HCT116 (cell line): ENCODE data around the gene PREP.

ENCODE experiments used
- POLR2A ChIP-seq: IDR thresholded peaks from 2 replicates; pipeline ENCODE4 v1.7.0; 2011; ENCODE audit warnings: borderline replicate concordance; ENCODE audit not compliant: insufficient read depth, insufficient read length; ENCODE audit errors: extremely low read depth
- ZFX ChIP-seq: fragments of 450-650 bp; IDR thresholded peaks from 2 replicates; pipeline ENCODE4 v1.6.1; 2017
- TF ChIP-seq, protein P1 (sequence below), 3 experiments: fragments of 200-600 bp in 1 of 3; sonication (generic) in 1 of 3; IDR thresholded peaks in 2 of 3; conservative IDR thresholded peaks in 1 of 3; 2 replicates each; pipeline ENCODE4 v1.5.1; 2012 to 2017; ENCODE audit warnings: low read depth in 2 of 3, low read length in 2 of 3, antibody characterized with exemption in 1 of 3, borderline replicate concordance in 1 of 3, control low read depth in 1 of 3, mild to moderate bottlenecking in 1 of 3, mixed read lengths in 1 of 3, mixed run types in 1 of 3, moderate library complexity in 1 of 3; ENCODE audit not compliant: insufficient read depth in 1 of 3
- TF ChIP-seq, protein P2 (sequence below): IDR thresholded peaks from 2 replicates; pipeline ENCODE4 v1.6.1; 2011; ENCODE audit warnings: mild to moderate bottlenecking, low read length, moderate library complexity; ENCODE audit not compliant: insufficient replicate concordance; ENCODE audit errors: extremely low read depth

DNA sequence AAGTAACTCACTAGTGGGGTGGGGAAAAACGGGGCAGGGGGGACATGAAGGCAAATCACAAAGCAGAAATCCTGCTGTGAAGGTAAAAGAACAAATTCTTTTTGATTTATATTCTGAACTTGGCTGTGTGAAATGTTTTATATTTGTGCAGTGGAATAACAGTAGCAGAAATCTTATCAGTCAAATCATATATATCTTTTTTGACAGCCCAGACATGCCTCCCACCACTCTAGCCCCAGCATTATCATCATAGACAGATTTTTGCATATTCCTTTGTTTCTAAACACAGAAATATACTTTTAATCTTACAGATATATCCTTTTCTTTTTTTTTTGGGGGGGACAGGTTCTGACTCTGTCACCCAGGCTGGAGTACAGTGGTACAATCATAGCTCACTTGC, 97.4 kb downstream of the PREP start:
- TF ChIP-seq, protein P1, sequence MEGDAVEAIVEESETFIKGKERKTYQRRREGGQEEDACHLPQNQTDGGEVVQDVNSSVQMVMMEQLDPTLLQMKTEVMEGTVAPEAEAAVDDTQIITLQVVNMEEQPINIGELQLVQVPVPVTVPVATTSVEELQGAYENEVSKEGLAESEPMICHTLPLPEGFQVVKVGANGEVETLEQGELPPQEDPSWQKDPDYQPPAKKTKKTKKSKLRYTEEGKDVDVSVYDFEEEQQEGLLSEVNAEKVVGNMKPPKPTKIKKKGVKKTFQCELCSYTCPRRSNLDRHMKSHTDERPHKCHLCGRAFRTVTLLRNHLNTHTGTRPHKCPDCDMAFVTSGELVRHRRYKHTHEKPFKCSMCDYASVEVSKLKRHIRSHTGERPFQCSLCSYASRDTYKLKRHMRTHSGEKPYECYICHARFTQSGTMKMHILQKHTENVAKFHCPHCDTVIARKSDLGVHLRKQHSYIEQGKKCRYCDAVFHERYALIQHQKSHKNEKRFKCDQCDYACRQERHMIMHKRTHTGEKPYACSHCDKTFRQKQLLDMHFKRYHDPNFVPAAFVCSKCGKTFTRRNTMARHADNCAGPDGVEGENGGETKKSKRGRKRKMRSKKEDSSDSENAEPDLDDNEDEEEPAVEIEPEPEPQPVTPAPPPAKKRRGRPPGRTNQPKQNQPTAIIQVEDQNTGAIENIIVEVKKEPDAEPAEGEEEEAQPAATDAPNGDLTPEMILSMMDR (IDR thresholded peaks at IDR 0.05 in 2 of 3, conservative IDR thresholded peaks at IDR 0.05 in 1 of 3; ENCODE audit: borderline replicate concordance in 1 of 3, insufficient read depth in 1 of 3, low read depth in 2 of 3, low read length in 2 of 3), result no peak
- TF ChIP-seq ZFX (no peak), POLR2A (no peak)
- TF ChIP-seq, protein P2, sequence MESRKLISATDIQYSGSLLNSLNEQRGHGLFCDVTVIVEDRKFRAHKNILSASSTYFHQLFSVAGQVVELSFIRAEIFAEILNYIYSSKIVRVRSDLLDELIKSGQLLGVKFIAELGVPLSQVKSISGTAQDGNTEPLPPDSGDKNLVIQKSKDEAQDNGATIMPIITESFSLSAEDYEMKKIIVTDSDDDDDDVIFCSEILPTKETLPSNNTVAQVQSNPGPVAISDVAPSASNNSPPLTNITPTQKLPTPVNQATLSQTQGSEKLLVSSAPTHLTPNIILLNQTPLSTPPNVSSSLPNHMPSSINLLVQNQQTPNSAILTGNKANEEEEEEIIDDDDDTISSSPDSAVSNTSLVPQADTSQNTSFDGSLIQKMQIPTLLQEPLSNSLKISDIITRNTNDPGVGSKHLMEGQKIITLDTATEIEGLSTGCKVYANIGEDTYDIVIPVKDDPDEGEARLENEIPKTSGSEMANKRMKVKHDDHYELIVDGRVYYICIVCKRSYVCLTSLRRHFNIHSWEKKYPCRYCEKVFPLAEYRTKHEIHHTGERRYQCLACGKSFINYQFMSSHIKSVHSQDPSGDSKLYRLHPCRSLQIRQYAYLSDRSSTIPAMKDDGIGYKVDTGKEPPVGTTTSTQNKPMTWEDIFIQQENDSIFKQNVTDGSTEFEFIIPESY, result no peak
